HG03457 (cell line): ENCODE measurements around the gene SEC14L3.

ENCODE experiments used
- ATAC-seq: cut with Tn5 transposase; IDR thresholded peaks from one replicate; pipeline ENCODE4 v1.9.1; 2021; ENCODE audit warnings: moderate number of reproducible peaks; ENCODE audit not compliant: unreplicated experiment

Gene SEC14L3

DNA sequence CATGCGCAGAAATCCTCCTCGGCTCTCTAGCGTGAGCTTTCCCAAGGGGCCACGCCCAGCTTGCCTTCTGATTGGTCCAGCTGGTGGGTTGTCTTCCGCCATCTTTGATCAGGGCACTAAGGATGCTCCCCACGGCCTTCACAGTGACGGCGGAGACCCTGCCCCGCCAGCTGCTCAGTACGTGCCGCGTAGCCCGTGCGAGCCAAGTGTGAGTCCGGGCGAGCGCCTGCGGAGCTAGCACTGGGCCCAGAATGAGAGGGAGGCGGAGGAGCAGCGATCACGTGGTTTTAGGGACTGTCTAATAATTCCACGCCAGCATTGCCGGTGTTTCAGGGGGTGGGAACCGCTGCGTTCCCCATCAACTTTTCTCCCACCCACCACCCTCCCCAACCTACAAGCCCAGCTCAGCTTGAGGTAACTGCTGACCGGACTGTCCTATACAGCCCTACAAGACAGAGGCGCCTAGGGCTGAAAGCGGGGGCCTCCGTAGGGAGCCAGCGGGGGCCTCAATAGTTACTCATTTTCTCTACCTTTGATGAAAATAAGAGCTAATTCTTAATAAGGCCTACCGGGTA is 47.8 kb downstream of the SEC14L3 start:
- peak; percentile 58 for ATAC-seq

DNA sequence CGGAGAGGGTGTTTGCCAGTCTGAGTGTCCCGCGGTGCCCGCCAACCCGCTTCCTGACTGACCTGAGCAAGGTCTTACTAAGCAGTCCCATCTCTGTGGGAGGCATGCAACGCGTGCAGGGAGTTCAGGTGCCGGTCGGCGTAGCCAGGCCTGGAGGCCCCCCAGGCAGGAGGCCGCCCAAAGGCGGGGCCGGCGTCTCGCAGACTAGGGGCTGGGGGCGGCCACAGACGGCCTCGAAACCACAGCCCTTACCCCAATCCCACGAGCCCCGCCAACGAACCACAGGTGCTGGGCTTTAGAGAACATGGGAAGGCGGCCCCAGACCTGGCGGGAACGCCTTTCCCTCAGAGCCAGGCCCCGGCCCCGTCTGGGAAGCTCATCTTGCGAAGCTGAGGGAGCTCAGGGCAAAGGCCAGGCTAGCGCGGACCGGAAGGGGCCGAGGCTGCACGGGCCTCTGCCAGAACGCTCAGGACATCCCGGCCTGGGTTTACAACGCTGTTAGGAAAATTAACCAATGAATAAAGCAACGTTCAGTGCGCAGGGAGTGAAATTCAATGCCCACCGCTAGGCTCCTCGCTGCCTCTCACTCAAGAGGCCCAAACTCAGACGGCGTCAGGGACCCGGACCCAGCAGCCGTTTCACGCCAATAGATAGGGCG is 48.4 kb downstream of the SEC14L3 start:
- ATAC-seq, result peak; percentile 30

DNA sequence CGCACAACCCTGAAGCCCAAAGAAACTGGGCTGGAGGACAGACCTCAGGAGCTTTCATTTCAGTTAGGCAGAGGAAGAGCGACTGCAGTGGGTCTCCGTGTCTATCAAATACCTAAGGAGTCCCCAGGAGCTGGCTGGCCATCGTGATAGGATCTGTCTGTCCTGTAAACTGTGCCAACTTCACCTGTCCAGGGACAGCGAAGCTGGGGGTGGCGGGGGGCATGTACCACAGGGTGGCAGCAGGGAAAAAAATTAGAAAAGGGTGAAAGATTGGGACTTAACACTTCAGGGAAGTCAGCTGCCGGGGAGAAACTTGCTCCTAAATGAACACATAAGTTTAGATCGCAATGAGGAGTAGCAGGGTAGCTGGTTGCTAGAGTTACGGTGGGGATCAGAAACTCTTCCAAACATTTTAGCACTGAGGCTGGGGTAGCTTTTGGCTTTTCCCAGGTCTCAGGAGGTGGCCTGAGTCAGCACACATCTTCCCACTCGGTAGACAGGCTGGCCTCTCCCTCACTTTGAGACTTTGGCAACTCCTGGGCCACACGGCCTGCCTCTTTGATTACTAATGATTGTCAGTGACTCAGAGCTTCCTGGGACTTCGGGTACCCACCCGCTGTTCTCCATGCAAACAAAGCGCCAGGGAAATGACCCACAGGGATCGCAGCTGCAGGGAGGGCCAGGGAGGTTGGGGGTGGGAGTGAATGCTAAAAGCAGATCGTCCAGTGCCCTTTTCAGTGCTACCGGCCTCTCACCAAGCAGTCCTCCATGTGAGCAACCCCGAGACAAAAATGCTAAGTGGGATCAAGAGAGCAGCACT is 49.1 kb downstream of the SEC14L3 start:
- no peak for ATAC-seq

DNA sequence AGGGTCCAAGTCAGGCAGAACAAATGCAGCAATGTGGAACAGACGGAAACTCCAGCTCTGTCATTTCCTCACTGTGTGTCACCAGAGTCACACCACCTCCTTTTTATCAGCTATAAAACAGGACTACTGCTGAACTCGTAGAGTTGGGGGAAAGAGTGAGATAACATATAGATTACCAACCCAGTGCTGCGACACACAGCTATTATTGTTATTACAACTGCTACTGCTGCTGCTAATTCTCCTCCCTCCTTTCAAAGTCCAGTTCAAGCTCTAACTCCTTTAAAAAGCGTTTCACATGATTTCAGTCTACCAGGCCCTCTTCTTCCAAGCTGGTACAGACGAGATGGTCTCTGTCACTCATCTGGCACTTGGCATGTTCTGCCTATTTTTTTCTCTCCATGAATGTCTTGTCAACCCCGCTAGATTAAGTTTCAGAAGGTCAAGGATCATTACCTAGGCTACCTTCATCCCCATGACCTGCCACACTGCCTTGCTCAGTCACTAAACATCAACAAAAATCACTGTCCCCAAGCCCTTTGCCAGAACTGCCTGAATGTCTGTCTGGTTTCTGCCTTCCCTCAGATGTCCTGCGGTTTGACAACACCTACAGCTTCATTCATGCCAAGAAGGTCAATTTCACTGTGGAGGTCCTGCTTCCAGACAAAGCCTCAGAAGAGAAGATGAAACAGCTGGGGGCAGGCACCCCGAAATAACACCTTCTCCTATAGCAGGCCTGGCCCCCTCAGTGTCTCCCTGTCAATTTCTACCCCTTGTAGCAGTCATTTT is 49.9 kb downstream of the SEC14L3 start:
- no peak for ATAC-seq

DNA sequence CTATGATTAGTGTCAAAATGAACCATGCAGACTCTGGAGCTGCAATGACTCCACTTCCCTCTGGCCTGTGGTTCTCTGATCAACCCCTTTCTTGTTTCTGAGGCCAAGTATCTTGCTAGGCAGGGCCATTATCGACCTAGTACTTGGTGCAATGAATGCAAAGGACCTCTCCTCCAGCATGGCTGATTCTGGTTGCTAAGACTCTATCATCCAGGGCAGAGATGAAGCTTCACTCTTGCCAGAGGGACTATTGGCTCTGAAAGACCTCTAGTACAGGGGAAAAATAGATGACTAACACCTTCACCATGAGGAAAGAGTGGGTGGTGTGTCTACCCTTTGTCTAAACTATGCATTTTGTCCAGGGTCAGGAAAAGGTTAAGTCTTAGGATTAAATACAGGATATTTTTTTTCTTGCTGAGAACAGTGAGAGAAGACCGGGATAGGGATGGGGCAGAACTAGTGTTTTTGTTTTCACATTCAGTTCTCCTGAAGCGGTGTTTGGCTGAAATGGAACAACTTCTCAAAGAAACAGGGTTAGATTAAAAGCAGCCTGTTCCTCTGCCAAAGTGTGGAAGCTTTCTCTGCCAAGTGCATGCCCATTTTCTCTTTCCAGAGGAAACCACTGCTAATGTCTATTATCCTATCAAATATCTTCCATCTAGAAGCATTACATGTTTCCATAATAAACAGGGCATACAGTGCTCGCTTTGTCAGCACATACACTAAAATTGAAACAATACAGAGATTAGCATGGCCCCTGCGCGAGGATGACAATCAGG is 51.3 kb downstream of the SEC14L3 start:
- ATAC-seq, result no peak

DNA sequence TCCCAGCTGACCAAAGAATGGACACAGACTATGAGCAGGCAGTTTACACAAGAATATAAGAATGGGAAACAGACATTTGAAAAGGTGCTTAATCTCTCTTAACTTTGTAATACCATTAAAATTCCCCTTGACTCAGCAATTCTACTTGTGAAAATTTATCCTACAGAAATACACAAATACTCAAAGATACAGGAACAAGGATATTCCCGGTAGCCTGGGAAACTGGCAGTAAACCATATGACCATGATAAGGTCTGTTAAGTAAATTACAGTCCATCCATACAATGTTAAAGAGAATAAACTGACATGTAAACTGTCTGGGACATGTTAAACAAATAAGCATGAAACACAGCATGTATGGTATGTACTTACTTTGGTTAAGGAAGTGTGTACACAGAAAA is 55.0 kb downstream of the SEC14L3 start:
- no peak for ATAC-seq

DNA sequence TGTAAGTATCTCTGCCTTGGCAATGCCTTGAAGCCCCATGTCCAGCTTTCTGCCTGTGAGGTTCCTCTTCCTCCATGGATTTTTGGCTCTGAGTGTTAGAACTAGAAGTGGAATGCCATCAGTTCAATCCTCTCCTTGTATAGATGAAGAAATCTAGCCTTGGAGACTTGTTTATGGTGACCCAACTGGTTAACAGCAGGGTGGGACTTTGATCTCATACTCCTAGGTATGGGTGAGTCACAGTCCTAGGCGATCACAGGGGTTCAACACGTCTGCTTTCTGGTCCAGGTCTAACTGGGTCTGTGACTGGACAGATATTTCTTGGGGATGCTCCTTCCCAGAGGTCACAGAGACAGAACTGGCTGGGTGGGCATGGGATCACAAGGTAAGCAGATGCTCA is 55.4 kb downstream of the SEC14L3 start:
- ATAC-seq, result no peak

DNA sequence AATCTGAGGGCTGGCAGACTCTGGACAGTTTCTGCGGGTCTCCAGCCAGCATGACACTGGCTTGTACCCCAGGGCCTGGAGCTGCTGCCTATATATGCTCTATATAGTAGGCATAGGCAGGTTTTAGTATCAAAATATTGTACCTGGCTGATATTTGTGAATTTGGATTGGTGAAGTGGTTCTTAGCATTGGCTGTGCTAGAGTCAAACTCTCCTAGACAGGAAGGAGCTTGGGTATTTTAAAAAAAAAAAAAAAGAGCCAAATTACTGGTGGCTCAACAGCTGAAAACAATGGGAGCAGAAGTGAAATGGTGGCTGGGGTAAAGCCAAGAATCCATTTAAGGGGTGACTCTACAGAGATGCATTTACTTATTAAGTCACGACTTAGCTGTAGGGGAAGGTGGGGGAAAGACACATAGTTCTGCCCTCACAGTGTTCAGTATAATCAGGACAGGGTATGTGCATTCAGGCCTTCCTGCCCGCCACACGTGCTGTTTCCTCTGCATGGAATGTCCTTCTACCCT is 57.2 kb downstream of the SEC14L3 start:
- ATAC-seq, result no peak

DNA sequence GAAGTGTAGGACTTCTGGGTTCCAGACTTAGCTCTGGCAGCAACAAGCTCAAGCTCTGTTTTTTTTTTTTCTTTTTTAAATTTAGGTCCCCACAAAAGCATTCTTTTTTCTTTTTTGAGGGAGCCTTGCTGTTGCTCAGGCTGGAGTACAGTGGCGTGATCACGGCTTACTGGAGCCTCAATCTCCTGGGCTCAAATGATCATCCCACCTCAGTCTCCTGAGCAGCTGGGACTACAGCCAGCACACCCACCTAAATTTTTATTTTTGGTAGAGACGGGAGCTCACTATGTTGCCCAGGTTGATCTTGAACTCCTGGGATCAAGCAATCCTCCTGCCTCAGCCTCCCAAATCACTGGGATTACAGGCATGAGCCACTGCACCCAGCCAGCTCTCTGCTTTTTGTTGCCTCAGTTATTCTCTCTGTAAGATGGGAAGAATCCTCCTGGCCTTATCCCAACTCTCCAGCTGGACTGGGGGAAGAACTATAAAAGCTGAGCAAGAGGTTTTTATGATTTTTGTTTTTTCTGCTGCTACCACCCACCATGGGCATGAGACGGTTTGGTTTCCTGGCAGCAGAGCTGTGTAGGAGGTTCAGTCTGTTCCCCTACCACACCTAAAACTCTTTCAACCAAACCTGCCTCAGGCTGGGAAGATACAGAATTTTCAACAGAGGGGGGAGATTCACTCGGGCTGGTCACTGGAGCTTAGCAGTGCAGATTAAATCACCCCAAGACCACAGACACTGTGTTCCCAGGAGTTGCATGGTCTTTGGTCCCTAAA is 57.9 kb downstream of the SEC14L3 start:
- no peak for ATAC-seq

DNA sequence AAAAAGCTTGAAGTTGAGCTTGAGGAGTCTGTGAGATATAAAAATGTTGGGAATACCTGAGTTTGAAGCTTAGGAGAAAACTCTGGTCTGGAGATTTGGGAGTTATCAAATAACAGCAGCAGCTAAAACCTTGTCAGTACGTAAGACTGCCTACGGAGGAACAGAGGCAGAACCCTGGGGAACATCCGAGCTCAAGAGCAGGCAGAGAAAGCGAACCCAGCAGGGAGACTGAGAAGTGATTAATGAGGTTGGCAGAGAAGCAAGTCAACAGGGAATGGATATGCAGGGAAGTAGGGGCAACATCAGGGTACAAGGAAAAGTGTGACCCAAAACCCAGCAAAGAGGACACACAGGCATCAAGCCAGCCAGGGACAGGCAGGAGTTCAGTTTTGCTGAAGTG is 58.8 kb downstream of the SEC14L3 start:
- no peak for ATAC-seq

DNA sequence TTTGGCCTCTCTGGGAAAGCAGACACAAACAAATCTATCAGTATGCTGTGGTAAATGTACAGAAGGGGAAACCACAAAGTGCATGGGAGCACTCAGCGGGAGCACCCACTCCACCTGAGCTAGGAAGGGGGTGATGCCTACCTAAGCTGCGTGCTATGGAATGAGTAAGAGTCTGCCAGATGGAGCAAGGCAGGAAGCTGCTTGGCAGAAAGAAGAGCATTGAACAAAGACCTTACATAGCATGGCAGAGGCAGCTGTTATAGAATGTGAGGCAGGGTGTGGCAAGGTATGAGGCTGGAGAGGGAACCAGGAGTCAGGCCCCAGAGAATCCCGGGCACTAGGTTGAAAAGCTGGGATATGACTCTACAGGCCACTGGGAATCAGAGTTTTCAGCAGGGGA is 60.0 kb downstream of the SEC14L3 start:
- no peak for ATAC-seq
